Measurements from ENCODE around the gene ZNF618.

ZNF618 gene

GRCh38 chr9:113931777-113932176 lies 55.7 kb downstream of the ZNF618 start:
- H3K4me3 ChIP-seq (ENCODE audit: low read depth, low read length) = no peak overlapping the region

GRCh38 chr9:113932906-113933584 lies 56.9 kb downstream of the ZNF618 start:
- H3K4me3 ChIP-seq (ENCODE audit: low read depth, low read length) = no peak overlapping the region

DNA sequence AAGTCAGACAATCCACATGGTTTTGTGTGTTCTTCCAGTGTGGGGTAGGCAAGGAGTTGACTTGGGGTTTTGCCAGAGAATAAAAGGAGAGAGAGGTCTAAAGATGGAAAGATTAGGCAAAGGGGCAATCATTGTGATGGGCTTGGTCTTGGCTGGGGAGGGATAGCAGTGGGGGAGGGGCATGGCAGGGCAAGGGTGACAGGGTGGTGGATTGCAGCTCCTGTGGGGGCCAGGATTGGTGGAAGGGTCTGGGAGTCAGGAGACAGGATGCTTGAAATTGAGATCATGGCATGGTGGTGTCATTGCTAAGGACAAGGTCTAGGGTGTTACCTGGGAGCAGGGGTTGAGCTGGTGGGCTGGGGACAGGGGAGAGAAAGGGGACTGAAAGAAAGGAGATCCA lies 57.6 kb downstream of the ZNF618 start:
- no peak overlapping the region for H3K4me3 ChIP-seq (ENCODE audit: low read depth, low read length)

DNA sequence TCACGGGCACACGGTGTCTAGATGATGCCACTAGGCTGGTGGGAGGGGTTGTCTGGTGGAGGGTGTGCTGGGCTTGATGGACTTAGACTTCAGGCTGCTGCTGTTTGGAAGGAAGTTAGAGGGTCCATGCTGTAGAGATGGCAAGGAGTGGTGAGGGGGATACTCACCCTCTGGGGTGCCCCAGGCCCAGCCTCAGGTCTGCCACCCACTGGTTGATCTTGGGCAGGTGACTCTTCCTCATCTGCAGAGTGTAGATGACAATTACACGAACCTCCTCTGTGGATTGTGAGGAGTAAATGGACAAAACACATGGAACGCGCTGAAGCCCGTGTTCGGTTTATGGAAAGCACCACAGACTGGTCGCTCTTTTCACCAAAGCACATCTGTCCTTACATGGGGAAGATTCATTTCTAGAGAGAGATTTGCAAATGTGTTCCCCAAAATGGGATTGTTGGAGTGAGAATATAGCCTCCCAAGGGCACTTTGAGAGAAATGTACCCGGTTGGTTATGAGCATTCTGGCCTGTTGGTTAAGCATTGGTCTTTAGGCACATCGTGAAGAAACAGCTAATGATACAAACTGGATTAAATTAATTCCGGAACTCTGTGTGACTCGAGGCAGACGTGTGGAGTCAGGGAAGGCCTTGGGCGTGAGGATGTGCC lies 58.2 kb downstream of the ZNF618 start:
- no peak overlapping the region for H3K4me3 ChIP-seq (ENCODE audit: low read depth, low read length)

DNA sequence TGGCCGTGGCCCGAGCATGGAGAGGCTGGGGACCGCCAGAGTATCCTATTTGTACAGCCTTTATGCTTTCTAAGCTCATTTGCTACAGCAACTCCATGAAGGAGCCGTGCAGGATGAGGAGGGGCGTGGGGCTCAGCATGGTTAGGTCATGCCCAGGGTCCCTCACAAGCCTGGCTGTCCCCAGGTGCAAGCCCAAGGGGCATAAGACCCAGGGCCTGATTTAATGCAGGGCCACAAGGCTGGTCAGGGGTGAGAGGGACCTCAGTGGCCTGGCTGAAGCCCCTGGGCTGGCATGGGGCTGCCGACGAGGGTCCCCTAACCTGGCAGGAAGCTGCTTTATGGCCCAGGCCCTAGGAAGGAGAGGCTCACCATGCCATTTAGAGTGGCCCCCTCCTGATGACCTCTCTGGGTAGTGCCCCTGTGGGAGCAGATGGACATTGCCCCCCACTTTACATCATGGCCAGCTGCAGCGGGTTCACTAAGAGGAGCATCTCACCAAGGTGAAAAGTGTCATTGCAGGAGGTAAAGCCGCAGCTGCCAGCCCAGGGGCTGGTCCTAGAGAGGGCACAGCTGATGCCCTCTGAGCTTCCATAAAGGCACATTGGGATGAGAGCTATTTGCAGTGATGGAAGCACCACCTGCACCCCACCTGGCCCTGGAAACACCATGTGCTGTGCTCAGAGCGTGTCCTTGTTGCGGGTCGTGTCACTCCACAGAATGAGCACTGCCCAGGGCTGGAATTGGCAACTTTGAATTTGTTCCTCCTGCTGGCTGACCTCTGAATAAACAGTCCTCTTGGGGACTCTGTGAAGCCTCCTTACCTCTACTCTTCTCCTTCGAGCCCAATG lies 58.9 kb downstream of the ZNF618 start:
- H3K4me3 ChIP-seq (ENCODE audit: low read depth, low read length) = no peak overlapping the region

GRCh38 chr9:113935677-113936380 lies 59.7 kb downstream of the ZNF618 start:
- H3K4me3 ChIP-seq (ENCODE audit: low read depth, low read length) = no peak overlapping the region

GRCh38 chr9:113940077-113940476 lies 64.0 kb downstream of the ZNF618 start:
- H3K4me3 ChIP-seq (ENCODE audit: low read depth, low read length) = no peak overlapping the region

- H3K4me3 ChIP-seq (ENCODE audit: low read depth, low read length) = no peak overlapping the region
These were observed 64.9 kb downstream of the ZNF618 start for GRCh38 chr9:113941056-113941455.

GRCh38 chr9:113941526-113941925 lies 65.4 kb downstream of the ZNF618 start:
- H3K4me3 ChIP-seq (ENCODE audit: low read depth, low read length) = no peak overlapping the region

GRCh38 chr9:113943112-113944009 lies 67.3 kb downstream of the ZNF618 start:
- H3K4me3 ChIP-seq (ENCODE audit: low read depth, low read length) = no peak overlapping the region

- no peak overlapping the region for H3K4me3 ChIP-seq (ENCODE audit: low read depth, low read length)
These were observed 69.7 kb downstream of the ZNF618 start for GRCh38 chr9:113945784-113946183.

- H3K4me3 ChIP-seq (ENCODE audit: low read depth, low read length) = no peak overlapping the region
These were observed 70.5 kb downstream of the ZNF618 start for GRCh38 chr9:113946496-113947115.

DNA sequence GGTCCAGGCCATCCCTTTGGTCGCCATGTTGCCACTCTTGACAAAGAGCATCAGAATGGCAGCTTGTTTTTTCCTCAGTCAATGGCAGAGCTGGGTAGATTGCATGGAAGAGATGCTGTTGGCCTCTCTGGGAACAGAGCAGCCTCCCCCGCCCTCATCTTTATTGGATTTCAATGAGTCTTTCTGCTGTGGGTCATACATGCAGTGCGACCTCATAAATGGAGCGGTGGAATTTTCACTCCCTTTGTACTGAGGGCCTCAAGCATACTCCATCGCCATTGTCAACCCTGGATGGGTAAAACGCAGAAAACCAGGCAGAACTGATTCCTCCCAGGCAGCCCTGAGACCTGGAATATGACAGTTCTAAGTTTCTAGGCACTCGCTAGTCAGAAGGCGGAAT lies 71.8 kb downstream of the ZNF618 start:
- H3K4me3 ChIP-seq (ENCODE audit: low read depth, low read length) = no peak overlapping the region

DNA sequence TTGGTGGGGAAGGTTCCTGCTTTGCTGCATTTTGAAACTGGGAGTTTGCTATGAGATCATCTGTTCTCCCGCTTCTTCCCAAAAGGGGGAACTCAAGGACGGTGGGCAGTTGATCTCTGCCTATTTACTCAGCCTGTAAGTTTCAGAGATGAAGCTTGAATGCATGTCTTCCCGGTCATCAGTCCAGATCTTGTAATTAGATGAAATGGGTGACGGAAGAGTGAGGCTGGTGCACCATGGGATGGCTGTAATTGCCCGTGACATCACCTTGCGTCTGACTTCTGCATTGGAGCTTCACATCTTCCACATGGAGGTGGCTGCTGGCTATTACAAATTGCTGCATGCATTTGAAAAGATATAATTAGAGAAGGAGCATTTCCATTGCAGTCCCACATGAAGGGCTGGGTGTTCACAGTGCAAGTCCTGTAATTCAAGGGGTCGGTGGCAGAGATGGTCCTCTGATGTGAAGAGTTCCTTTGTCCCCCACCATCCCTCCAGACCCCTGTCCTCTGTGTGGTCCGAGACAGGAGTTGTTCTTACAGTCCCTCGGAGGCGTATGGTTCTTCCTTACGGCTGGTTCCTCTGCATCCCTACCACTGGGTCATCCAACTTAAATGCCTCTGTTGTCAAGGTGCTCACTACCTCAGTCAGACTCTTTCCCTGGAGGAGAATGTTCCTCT lies 72.9 kb downstream of the ZNF618 start:
- no peak overlapping the region for H3K4me3 ChIP-seq (ENCODE audit: low read depth, low read length)

DNA sequence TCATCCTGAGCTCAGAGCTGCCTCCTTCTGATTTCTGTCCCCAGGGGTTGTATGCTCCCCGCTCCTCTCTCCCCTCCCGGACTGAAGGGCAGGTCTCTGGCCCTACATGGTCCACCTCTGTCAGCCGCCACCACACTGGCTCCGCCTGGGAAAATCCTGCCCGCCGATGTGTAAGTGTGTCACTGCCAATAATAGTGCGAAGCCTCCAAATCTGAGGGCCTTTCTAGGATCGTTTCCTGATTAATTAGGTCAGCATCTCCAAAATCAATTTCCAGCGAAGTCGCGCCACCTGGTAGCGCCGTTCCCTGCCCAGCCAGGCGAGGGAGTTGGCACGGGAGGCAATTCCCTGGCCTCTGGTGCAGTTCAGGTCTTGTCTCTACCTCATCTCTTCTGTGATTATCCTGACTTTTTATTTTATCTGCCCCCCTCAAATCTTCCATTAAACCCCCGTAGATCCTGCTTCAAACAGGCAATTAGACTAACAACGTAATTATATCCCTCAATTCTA lies 73.5 kb downstream of the ZNF618 start:
- H3K4me3 ChIP-seq (ENCODE audit: low read depth, low read length) = no peak overlapping the region

DNA sequence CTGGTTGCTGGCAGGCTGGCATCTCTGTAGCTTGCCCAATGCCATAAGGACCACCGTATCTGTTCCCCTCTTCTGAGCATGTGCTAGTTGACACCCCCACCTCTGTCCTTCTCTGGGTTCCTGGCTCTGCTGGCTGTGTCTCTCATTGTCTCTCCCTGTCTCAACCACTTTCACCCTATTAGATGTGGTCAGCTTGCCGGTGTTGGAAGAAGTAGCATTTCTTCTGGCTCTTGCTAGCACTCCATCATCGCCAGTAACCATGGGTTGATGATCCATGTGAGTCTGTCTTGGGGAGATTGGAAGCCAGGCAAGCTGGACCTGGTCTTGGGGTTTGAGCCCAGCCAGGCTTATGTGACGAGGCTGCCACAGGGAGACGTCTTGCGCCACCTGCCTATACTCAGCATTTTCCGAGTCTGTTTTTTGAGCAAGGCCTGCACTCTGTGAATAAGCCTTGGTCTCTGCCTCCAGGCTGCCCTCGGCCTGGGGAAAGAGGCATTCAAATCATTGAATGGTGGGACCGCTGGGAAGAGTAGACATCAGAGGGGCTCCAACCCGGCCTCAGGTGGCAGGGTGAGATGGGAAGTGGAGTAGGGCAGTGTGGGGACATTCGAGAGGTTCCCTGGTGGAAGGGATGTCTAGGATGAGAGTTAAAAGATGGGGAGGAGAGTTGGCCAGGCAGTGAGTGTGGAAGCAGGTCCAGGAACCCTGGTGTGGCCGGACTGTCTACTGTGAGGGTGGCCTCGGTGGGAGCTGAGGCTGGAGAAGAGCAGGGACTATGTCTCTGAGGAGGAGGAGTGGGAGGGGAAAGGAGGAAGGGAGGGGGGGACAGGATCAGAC lies 74.3 kb downstream of the ZNF618 start:
- no peak overlapping the region for H3K4me3 ChIP-seq (ENCODE audit: low read depth, low read length)

- no peak overlapping the region for H3K4me3 ChIP-seq (ENCODE audit: low read depth, low read length)
These were observed 74.9 kb downstream of the ZNF618 start for GRCh38 chr9:113951032-113951372.

DNA sequence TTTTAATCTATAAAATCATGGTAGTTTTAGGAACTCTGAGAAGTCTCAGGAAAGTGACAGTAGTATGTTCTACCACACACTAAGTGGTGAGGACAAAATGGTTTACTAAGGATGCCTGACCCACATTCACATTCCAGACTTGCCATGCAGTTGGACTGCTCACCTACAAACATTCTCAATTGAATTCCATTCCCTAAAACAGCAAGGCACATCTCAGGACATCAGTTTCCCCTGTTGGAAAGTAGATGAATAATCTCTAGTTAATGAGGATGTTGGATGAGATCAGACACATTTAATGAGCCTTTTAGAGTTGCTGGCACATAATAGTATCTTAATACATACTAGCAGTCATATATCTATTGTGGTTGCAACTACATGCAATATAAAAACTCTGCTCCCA lies 76.6 kb downstream of the ZNF618 start:
- H3K4me3 ChIP-seq (ENCODE audit: low read depth, low read length) = no peak overlapping the region

Measured in iPS-11a (cell line).